HEK293 (cell line): Measurements from ENCODE around the gene WDR70.

Experiments
- BCL11B ChIP-seq: fragments of 450-650 bp; formaldehyde crosslinking; IDR thresholded peaks from 2 replicates; pipeline ENCODE4 v1.5.1; 2016; ENCODE audit warnings: low read depth, missing biosample characterization, missing genetic modification characterization
- GLIS2 ChIP-seq: fragments of 450-650 bp; formaldehyde crosslinking; IDR thresholded peaks from 2 replicates; pipeline ENCODE4 v1.5.1; 2016; ENCODE audit warnings: missing biosample characterization, missing genetic modification characterization
- HIC1 ChIP-seq: fragments of 450-650 bp; formaldehyde crosslinking; IDR thresholded peaks from 2 replicates; pipeline ENCODE4 v1.5.1; 2016; ENCODE audit warnings: missing biosample characterization, missing genetic modification characterization
- HOXD13 ChIP-seq: sonication (generic); formaldehyde crosslinking; IDR thresholded peaks from 2 replicates; pipeline ENCODE4 v1.8.0; 2022; ENCODE audit warnings: missing genetic modification reagents, borderline replicate concordance
- OSR2 ChIP-seq: fragments of 450-650 bp; formaldehyde crosslinking; IDR thresholded peaks from 2 replicates; pipeline ENCODE4 v1.5.1; 2016; ENCODE audit warnings: missing biosample characterization, missing genetic modification characterization
- PATZ1 ChIP-seq: fragments of 450-650 bp; formaldehyde crosslinking; IDR thresholded peaks from 2 replicates; pipeline ENCODE4 v1.5.1; 2016; ENCODE audit warnings: missing biosample characterization, missing genetic modification characterization
- PRDM10 ChIP-seq: fragments of 450-650 bp; formaldehyde crosslinking; IDR thresholded peaks from 2 replicates; pipeline ENCODE4 v1.5.1; 2016; ENCODE audit warnings: missing biosample characterization, missing genetic modification characterization
- SALL2 ChIP-seq: fragments of 450-650 bp; formaldehyde crosslinking; IDR thresholded peaks from 2 replicates; pipeline ENCODE4 v1.5.0; 2017; ENCODE audit warnings: missing biosample characterization, mild to moderate bottlenecking, missing genetic modification characterization, borderline replicate concordance
- SCRT1 ChIP-seq: fragments of 450-650 bp; formaldehyde crosslinking; IDR thresholded peaks from 2 replicates; pipeline ENCODE4 v1.5.1; 2016; ENCODE audit warnings: missing biosample characterization, missing genetic modification characterization, borderline replicate concordance
- SCRT2 ChIP-seq: fragments of 450-650 bp; formaldehyde crosslinking; IDR thresholded peaks from 2 replicates; pipeline ENCODE4 v1.5.1; 2016; ENCODE audit warnings: missing biosample characterization, missing genetic modification characterization
- ZBTB11 ChIP-seq: fragments of 450-650 bp; formaldehyde crosslinking; conservative IDR thresholded peaks from 2 replicates; pipeline ENCODE4 v1.5.1; 2016; ENCODE audit warnings: low read depth, missing biosample characterization, missing genetic modification characterization
- ZFP37 ChIP-seq: fragments of 450-650 bp; formaldehyde crosslinking; IDR thresholded peaks from 2 replicates; pipeline ENCODE4 v1.5.1; 2016; ENCODE audit warnings: missing biosample characterization, missing genetic modification characterization
- ZNF121 ChIP-seq: fragments of 450-650 bp; formaldehyde crosslinking; IDR thresholded peaks from 2 replicates; pipeline ENCODE4 v1.5.1; 2016; ENCODE audit warnings: missing biosample characterization, missing genetic modification characterization
- ZNF138 ChIP-seq: fragments of 450-650 bp; formaldehyde crosslinking; IDR thresholded peaks from 2 replicates; pipeline ENCODE4 v1.5.1; 2016; ENCODE audit warnings: missing biosample characterization, missing genetic modification characterization, borderline replicate concordance
- ZNF140 ChIP-seq: fragments of 450-650 bp; formaldehyde crosslinking; IDR thresholded peaks from 2 replicates; pipeline ENCODE4 v1.5.1; 2016; ENCODE audit warnings: missing biosample characterization, missing genetic modification characterization
- ZNF202 ChIP-seq: fragments of 450-650 bp; formaldehyde crosslinking; IDR thresholded peaks from 2 replicates; pipeline ENCODE4 v1.5.1; 2016; ENCODE audit warnings: missing biosample characterization, missing genetic modification characterization, borderline replicate concordance
- ZNF214 ChIP-seq: fragments of 450-650 bp; formaldehyde crosslinking; IDR thresholded peaks from 2 replicates; pipeline ENCODE4 v1.5.1; 2017; ENCODE audit warnings: missing biosample characterization, mild to moderate bottlenecking, missing genetic modification characterization, borderline replicate concordance
- ZNF280D ChIP-seq: fragments of 450-650 bp; formaldehyde crosslinking; IDR thresholded peaks from 2 replicates; pipeline ENCODE4 v1.5.1; 2016; ENCODE audit warnings: missing biosample characterization, missing genetic modification characterization
- ZNF394 ChIP-seq: fragments of 450-650 bp; formaldehyde crosslinking; IDR thresholded peaks from 2 replicates; pipeline ENCODE4 v1.5.1; 2016; ENCODE audit warnings: missing biosample characterization, missing genetic modification characterization, mild to moderate bottlenecking, moderate library complexity, borderline replicate concordance
- ZNF561 ChIP-seq: fragments of 450-650 bp; IDR thresholded peaks from 2 replicates; pipeline ENCODE4 v1.5.1; 2018; ENCODE audit warnings: missing biosample characterization, missing genetic modification characterization, borderline replicate concordance
- ZNF600 ChIP-seq: fragments of 450-650 bp; formaldehyde crosslinking; IDR thresholded peaks from 2 replicates; pipeline ENCODE4 v1.5.1; 2016; ENCODE audit warnings: missing biosample characterization, missing genetic modification characterization
- ZNF664 ChIP-seq: fragments of 450-650 bp; formaldehyde crosslinking; IDR thresholded peaks from 2 replicates; pipeline ENCODE4 v1.5.1; 2016; ENCODE audit warnings: missing biosample characterization, missing genetic modification characterization
- ZNF776 ChIP-seq: fragments of 450-650 bp; formaldehyde crosslinking; IDR thresholded peaks from 2 replicates; pipeline ENCODE4 v1.5.0; 2017; ENCODE audit warnings: missing biosample characterization, missing genetic modification characterization, borderline replicate concordance
- ZSCAN16 ChIP-seq: fragments of 450-650 bp; formaldehyde crosslinking; IDR thresholded peaks from 2 replicates; pipeline ENCODE4 v1.5.1; 2016; ENCODE audit warnings: missing biosample characterization, missing genetic modification characterization

Gene WDR70

GRCh38 chr5:37696190-37697021 lies 317.3 kb downstream of the WDR70 start (continued):
- TF ChIP-seq SCRT1 (tag by site-specific recombination) = peak; percentile 64; the same call in 1 of the 2 replicates
- TF ChIP-seq ZNF600 (tag by site-specific recombination) = peak; percentile 94
- no peak for TF ChIP-seq ZNF280D (tag by site-specific recombination)
- TF ChIP-seq SALL2 (tag by site-specific recombination) = no peak
- TF ChIP-seq ZFP37 = peak; percentile 17; the same call in 1 of the 2 replicates
- TF ChIP-seq ZNF202 = no peak
- no peak for TF ChIP-seq ZNF140 (tag by site-specific recombination)
- no peak for TF ChIP-seq ZNF664 (tag by site-specific recombination)
- no peak for TF ChIP-seq ZNF776
- TF ChIP-seq ZNF561 (tag by site-specific recombination) = no peak
- TF ChIP-seq BCL11B (tag by site-specific recombination) = no peak
- TF ChIP-seq PRDM10 = peak; percentile 89
- 0 out of 2 replicates have a peak, but pooled peaks have one; percentile 19 for TF ChIP-seq ZNF394 (tag by site-specific recombination)
- TF ChIP-seq HIC1 (tag by site-specific recombination) = no peak; the same call in 1 of the 2 replicates
- TF ChIP-seq ZNF214 (tag by site-specific recombination) = no peak
- no peak for TF ChIP-seq ZNF138
- TF ChIP-seq ZSCAN16 = no peak
- TF ChIP-seq HOXD13 (CRISPR knock-in tag) = no peak
- peak; percentile 39 for TF ChIP-seq GLIS2 (tag by site-specific recombination)
- 0 out of 2 replicates have a peak, but pooled peaks have one; percentile 39 for TF ChIP-seq PATZ1 (tag by site-specific recombination)
- TF ChIP-seq ZBTB11 = no peak
- peak; percentile 35; the same call in 1 of the 2 replicates for TF ChIP-seq OSR2 (tag by site-specific recombination)
- peak; percentile 94 for TF ChIP-seq SCRT2 (tag by site-specific recombination)
- TF ChIP-seq ZNF121 (tag by site-specific recombination) = no peak
